Panc1 (cell line): ENCODE results near the gene DVL1. TPM values are rescaled to one million over a fixed set of nuclear protein-coding genes. Genes with fewer than 3 reads are reported as not detected.

Experiments
- ATAC-seq: fragments of 200-7000 bp; cut with Tn5 transposase; 2 replicates; pipeline ENCODE4 v1.9.1; 2020; ENCODE audit warnings: mild to moderate bottlenecking, moderate library complexity
- BruUV-seq: library from RNA; stranded (reverse); fragments of 400-500 nt; replicated peaks from 2 replicates; lab custom pipeline; 2021; lab: Mats Ljungman, UMichigan
- CTCF ChIA-PET: fragments of 300-600 bp; sonication (Branson Sonifier 250); formaldehyde crosslinking; loops from one replicate; lab custom pipeline; 2022; ENCODE audit warnings: antibody characterized with exemption; lab: Charles Lee
- POLR2A ChIA-PET: fragments of 300-600 bp; sonication (Branson Sonifier 250); formaldehyde crosslinking; loops from one replicate; lab custom pipeline; 2022; ENCODE audit warnings: antibody characterized with exemption; lab: Charles Lee
- DNase-seq: peaks from one replicate; pipeline ENCODE4 v3.0.0-alpha.2; 2010; ENCODE audit warnings: low read depth, low spot score
- H3K27ac ChIP-seq: 2 replicates; pipeline ENCODE4 v1.5.1; 2011; ENCODE audit warnings: mild to moderate bottlenecking, low read length, inconsistent platforms
- H3K27me3 ChIP-seq: fragments of 200-500 bp; sonication (Bioruptor generic); 2 replicates; pipeline ENCODE4 v1.6.0; 2014; ENCODE audit warnings: low read length, inconsistent platforms; ENCODE audit not compliant: control insufficient read depth, insufficient read depth
- H3K36me3 ChIP-seq: fragments of 200-500 bp; sonication (Bioruptor generic); 2 replicates; pipeline ENCODE4 v1.5.1; 2014; ENCODE audit warnings: inconsistent platforms, mild to moderate bottlenecking, low read length, moderate library complexity; ENCODE audit not compliant: control insufficient read depth, insufficient read depth
- H3K4me1 ChIP-seq: 2 replicates; pipeline ENCODE4 v1.5.1; 2011; ENCODE audit warnings: inconsistent platforms, mild to moderate bottlenecking, low read length, moderate library complexity; ENCODE audit not compliant: control insufficient read depth, insufficient read depth
- H3K4me3 ChIP-seq, 2 experiments: 2 replicates each; pipeline ENCODE4 v1.5.1; 2011 to 2012; ENCODE audit warnings: low read depth in 2 of 2, low read length in 2 of 2, mild to moderate bottlenecking in 2 of 2, inconsistent platforms in 1 of 2, moderate library complexity in 1 of 2
- H3K9me3 ChIP-seq: fragments of 200-500 bp; sonication (Bioruptor generic); 2 replicates; pipeline ENCODE4 v1.5.1; 2014; ENCODE audit warnings: low read depth, mild to moderate bottlenecking, inconsistent platforms, low read length, moderate library complexity; ENCODE audit not compliant: control insufficient read depth, insufficient read depth
- POLR2AphosphoS5 ChIP-seq: IDR thresholded peaks from 2 replicates; pipeline ENCODE4 v1.6.1; 2012; ENCODE audit warnings: mild to moderate bottlenecking, low read depth, low read length, moderate library complexity
- SIN3A ChIP-seq: IDR thresholded peaks from 2 replicates; pipeline ENCODE4 v1.6.1; 2012; ENCODE audit warnings: low read depth, mild to moderate bottlenecking, low read length, moderate library complexity, borderline replicate concordance; ENCODE audit not compliant: insufficient read depth
- TCF7L2 ChIP-seq: IDR thresholded peaks from 2 replicates; pipeline ENCODE4 v1.6.1; 2011; ENCODE audit warnings: mild to moderate bottlenecking, low read depth, low read length, inconsistent platforms
- in situ Hi-C: cut with HindIII; loops from 2 replicates; pipeline ENCODE4 v1.10.0; 2016; ENCODE audit warnings: low sequenced_read_pairs, low pct_unique_long_range_greater_than_20kb
- intact Hi-C: fragments of 100-400 bp; cut with micrococcal nuclease; formaldehyde crosslinking; loops from one replicate; pipeline ENCODE4 v1.10.0; 2022; ENCODE audit not compliant: unreplicated experiment
- total RNA-seq: library from RNA; stranded (reverse); gene quantifications from one replicate; pipeline ENCODE4 v1.2.1, GENCODE V29; 2021; ENCODE audit not compliant: unreplicated experiment
- TF ChIP-seq, protein P1 (sequence below): fragments of 450-650 bp; IDR thresholded peaks from 2 replicates; pipeline ENCODE4 v1.5.1; 2017; ENCODE audit warnings: mild to moderate bottlenecking
- TF ChIP-seq, protein P2 (sequence below), 2 experiments: IDR thresholded peaks; 2 replicates each; pipeline ENCODE4 v1.6.1; 2011 to 2012; ENCODE audit warnings: low read depth in 2 of 2, control low read depth in 1 of 2, low read length in 1 of 2, mild to moderate bottlenecking in 1 of 2, moderate library complexity in 1 of 2; ENCODE audit not compliant: insufficient read depth in 1 of 2

DVL1 gene
- total RNA-seq, 1 experiment from 2014 or later = 144 TPM

DNA sequence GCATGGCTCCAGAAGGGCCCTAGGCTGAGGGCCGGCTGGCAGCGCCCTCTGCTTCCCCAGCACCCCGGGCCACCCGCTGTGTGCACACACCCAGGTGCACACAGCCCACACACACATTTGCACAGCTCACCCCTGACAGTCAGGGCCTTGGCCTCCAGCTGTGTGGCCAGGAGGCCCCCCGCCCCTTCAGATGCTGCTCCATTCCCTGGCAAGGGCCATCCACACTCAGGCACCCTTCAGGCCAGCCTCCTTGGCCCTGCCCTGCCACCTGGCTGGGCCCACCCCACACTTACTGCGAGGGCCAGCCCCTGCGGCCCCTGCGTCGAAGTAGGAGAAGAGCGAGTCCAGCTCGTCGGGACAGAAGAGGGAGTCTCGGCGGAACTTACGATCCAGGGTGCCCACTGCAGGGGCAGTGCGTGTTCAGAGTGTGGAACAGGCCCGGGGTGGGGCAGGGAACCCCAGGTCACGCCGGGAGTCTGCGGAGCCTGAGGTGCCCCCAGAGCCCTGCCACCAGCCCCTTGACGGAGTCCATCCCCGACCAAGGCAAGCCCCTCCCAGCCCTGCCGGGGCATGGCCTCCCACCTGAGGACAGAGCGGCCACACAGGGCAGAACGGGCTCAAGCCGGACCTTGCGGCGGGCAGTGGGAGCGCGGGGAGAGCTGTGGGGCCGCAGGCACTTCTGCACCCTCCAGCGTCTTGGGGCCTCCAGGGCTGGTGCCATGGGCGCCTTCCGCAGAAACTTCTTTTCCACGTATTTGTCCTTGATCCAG lies 53.9 kb downstream of the DVL1 start:
- Histone ChIP-seq H3K4me3 (no peak overlapping the region), H3K4me1 (peaks cover 10% of the 10 kb centered on the region), H3K27ac (no peak overlapping the region), H3K27me3 (no peaks in the 10 kb centered on the region), H3K9me3 (no peaks in the 10 kb centered on the region), H3K36me3 (no peaks in the 10 kb centered on the region)
- in situ Hi-C loops = no loop called here
- DNase-seq (no peak), ATAC-seq (no peak)
- no TSS peak for BruUV-seq
- CTCF ChIA-PET = no interaction called here
- POLR2A ChIA-PET = interaction anchor here (0.6 kb wide), 1 partner anchor 64 kb away, joined by 3 read pairs; no protein-coding TSS in a partner anchor
- intact Hi-C loops = no loop called here
- TF ChIP-seq SIN3A = no peak
- TF ChIP-seq, protein P1, sequence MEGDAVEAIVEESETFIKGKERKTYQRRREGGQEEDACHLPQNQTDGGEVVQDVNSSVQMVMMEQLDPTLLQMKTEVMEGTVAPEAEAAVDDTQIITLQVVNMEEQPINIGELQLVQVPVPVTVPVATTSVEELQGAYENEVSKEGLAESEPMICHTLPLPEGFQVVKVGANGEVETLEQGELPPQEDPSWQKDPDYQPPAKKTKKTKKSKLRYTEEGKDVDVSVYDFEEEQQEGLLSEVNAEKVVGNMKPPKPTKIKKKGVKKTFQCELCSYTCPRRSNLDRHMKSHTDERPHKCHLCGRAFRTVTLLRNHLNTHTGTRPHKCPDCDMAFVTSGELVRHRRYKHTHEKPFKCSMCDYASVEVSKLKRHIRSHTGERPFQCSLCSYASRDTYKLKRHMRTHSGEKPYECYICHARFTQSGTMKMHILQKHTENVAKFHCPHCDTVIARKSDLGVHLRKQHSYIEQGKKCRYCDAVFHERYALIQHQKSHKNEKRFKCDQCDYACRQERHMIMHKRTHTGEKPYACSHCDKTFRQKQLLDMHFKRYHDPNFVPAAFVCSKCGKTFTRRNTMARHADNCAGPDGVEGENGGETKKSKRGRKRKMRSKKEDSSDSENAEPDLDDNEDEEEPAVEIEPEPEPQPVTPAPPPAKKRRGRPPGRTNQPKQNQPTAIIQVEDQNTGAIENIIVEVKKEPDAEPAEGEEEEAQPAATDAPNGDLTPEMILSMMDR = no peak
- no peak for TF ChIP-seq TCF7L2
- no peak for TF ChIP-seq POLR2AphosphoS5
- TF ChIP-seq, protein P2, sequence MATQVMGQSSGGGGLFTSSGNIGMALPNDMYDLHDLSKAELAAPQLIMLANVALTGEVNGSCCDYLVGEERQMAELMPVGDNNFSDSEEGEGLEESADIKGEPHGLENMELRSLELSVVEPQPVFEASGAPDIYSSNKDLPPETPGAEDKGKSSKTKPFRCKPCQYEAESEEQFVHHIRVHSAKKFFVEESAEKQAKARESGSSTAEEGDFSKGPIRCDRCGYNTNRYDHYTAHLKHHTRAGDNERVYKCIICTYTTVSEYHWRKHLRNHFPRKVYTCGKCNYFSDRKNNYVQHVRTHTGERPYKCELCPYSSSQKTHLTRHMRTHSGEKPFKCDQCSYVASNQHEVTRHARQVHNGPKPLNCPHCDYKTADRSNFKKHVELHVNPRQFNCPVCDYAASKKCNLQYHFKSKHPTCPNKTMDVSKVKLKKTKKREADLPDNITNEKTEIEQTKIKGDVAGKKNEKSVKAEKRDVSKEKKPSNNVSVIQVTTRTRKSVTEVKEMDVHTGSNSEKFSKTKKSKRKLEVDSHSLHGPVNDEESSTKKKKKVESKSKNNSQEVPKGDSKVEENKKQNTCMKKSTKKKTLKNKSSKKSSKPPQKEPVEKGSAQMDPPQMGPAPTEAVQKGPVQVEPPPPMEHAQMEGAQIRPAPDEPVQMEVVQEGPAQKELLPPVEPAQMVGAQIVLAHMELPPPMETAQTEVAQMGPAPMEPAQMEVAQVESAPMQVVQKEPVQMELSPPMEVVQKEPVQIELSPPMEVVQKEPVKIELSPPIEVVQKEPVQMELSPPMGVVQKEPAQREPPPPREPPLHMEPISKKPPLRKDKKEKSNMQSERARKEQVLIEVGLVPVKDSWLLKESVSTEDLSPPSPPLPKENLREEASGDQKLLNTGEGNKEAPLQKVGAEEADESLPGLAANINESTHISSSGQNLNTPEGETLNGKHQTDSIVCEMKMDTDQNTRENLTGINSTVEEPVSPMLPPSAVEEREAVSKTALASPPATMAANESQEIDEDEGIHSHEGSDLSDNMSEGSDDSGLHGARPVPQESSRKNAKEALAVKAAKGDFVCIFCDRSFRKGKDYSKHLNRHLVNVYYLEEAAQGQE (IDR thresholded peaks at IDR 0.05; ENCODE audit: insufficient read depth in 1 of 2, low read depth in 2 of 2, low read length in 1 of 2) = no peak

DNA sequence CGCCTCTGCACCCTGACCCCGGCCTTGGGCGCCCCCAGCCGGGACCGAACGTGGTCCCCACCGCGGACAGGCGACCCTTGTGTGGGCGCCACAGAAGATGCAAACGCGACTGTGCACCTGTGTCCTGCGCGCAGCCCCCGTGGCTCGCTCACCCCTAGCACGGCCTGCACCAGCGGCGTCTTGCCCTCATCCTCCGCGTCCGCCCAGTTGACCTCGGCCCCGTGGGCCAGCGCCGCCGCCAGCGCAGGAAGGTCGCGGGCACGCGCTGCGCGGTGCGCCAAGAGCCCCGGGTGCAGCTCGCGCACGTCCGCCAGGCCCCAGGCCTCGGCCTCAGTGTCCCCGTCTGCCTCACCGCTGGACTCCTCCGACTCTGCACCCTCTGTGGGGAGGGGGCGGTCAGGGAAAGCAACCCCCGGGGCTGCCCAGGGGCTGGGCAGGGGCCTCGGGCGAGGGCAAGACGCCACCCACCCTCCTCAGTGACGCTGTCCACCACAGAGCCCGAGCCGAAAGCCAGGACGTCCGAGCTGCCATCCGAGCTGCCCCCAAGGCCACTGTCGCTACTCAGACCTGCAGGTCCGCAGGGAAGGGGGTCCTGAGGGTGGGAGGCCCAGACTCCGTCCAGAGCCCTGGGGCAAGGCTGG lies 54.8 kb downstream of the DVL1 start:
- CTCF ChIA-PET = interaction anchor here (0.6 kb wide), 1 partner anchor 37 kb away, joined by 12 read pairs; no protein-coding TSS in a partner anchor
- ATAC-seq = no peak
- intact Hi-C loops = no loop called here

More for the DNA sequence above, 54.8 kb downstream of the DVL1 start:
- in situ Hi-C loops = no loop called here
- H3K9me3 ChIP-seq = no peaks in the 10 kb centered on the region
- BruUV-seq = no TSS peak
- H3K36me3 ChIP-seq = no peaks in the 10 kb centered on the region
- H3K4me1 ChIP-seq = peaks cover 12% of the 10 kb centered on the region
- POLR2A ChIA-PET = no interaction called here
- no peak overlapping the region for H3K4me3 ChIP-seq
- DNase-seq = no peak
- H3K27me3 ChIP-seq = no peaks in the 10 kb centered on the region
- TF ChIP-seq POLR2AphosphoS5 (no peak), TCF7L2 (no peak)
- TF ChIP-seq, protein P2 (IDR thresholded peaks at IDR 0.05; ENCODE audit: insufficient read depth in 1 of 2, low read depth in 2 of 2, low read length in 1 of 2) = no peak
- TF ChIP-seq, protein P1 = no peak
- no peak overlapping the region for H3K27ac ChIP-seq
